Liver (tissue), 3 donors: ENCODE results near the gene TMEM176A.

Experiments
- EGR1 ChIP-seq, 2 donors: IDR thresholded peaks; 2 replicates each; pipeline ENCODE4 v1.6.1; 2016 to 2018; ENCODE audit warnings: antibody characterized with exemption in 2 of 2, low read depth in 2 of 2
- GABPA ChIP-seq, 2 donors: IDR thresholded peaks in 1 of 2; conservative IDR thresholded peaks in 1 of 2; 2 replicates each; pipeline ENCODE4 v1.6.1; 2016; ENCODE audit warnings: antibody characterized with exemption in 2 of 2, mild to moderate bottlenecking in 1 of 2, moderate library complexity in 1 of 2
- JUND ChIP-seq, 2 donors: IDR thresholded peaks; 2 replicates each; pipeline ENCODE4 v1.6.1; 2016; ENCODE audit warnings: antibody characterized with exemption in 2 of 2
- MAX ChIP-seq: IDR thresholded peaks from 2 replicates; pipeline ENCODE4 v1.6.1; 2016; ENCODE audit warnings: antibody characterized with exemption
- NR2F2 ChIP-seq: IDR thresholded peaks from 2 replicates; pipeline ENCODE4 v1.6.1; 2016; ENCODE audit warnings: antibody characterized with exemption
- RAD21 ChIP-seq, 2 donors: IDR thresholded peaks; 2 replicates each; pipeline ENCODE4 v1.6.1; 2016; ENCODE audit warnings: antibody characterized with exemption in 2 of 2, mild to moderate bottlenecking in 2 of 2
- TAF1 ChIP-seq: conservative IDR thresholded peaks from 2 replicates; pipeline ENCODE4 v1.6.1; 2016; ENCODE audit warnings: antibody characterized with exemption, mild to moderate bottlenecking
- YY1 ChIP-seq: IDR thresholded peaks from 2 replicates; pipeline ENCODE4 v1.6.1; 2016; ENCODE audit warnings: antibody characterized with exemption, mild to moderate bottlenecking
- TF ChIP-seq, protein P1 (sequence below): IDR thresholded peaks from 2 replicates; pipeline ENCODE4 v1.6.1; 2016; ENCODE audit warnings: antibody characterized with exemption
- TF ChIP-seq, protein P2 (sequence below): fragments of 150-350 bp; IDR thresholded peaks from 2 replicates; pipeline ENCODE4 v1.5.1; 2017; ENCODE audit warnings: improper control_type of control experiment, low read depth, low read length; ENCODE audit not compliant: missing input control
- donor health status: healthy.
- donor health status: healthy.

GRCh38 chr7:150781103-150781502 is 19.5 kb upstream of the TMEM176A start:
- TF ChIP-seq, protein P1, sequence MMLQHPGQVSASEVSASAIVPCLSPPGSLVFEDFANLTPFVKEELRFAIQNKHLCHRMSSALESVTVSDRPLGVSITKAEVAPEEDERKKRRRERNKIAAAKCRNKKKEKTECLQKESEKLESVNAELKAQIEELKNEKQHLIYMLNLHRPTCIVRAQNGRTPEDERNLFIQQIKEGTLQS: no peak
- TF ChIP-seq, protein P2, sequence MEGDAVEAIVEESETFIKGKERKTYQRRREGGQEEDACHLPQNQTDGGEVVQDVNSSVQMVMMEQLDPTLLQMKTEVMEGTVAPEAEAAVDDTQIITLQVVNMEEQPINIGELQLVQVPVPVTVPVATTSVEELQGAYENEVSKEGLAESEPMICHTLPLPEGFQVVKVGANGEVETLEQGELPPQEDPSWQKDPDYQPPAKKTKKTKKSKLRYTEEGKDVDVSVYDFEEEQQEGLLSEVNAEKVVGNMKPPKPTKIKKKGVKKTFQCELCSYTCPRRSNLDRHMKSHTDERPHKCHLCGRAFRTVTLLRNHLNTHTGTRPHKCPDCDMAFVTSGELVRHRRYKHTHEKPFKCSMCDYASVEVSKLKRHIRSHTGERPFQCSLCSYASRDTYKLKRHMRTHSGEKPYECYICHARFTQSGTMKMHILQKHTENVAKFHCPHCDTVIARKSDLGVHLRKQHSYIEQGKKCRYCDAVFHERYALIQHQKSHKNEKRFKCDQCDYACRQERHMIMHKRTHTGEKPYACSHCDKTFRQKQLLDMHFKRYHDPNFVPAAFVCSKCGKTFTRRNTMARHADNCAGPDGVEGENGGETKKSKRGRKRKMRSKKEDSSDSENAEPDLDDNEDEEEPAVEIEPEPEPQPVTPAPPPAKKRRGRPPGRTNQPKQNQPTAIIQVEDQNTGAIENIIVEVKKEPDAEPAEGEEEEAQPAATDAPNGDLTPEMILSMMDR: no peak
- peak; percentile 16 for TF ChIP-seq MAX
- no peak for TF ChIP-seq GABPA (IDR thresholded peaks at IDR 0.05 in 1 of 2, conservative IDR thresholded peaks at IDR 0.05 in 1 of 2)
- TF ChIP-seq YY1: peak; percentile 25
- TF ChIP-seq TAF1: no peak
- TF ChIP-seq NR2F2: no peak
- TF ChIP-seq EGR1 (IDR thresholded peaks at IDR 0.05; ENCODE audit: low read depth in 2 of 2): no peak
- no peak for TF ChIP-seq RAD21 (IDR thresholded peaks at IDR 0.05)
- TF ChIP-seq JUND (IDR thresholded peaks at IDR 0.05): no peak
